Measurements from ENCODE around the gene TAF4B.

GRCh38 chr18:26268454-26268853 lies 42.2 kb downstream of the TAF4B start:
- TF ChIP-seq CTCF (IDR thresholded peaks at IDR 0.05) (no peak), POLR2A (IDR thresholded peaks at IDR 0.05) (no peak)
